Prostate gland (tissue), 2 donors: ENCODE results near the gene PAK1.

Experiments
- CTCF ChIP-seq, 4 experiments: fragments of 200-600 bp in 2 of 4; fragments of 450-650 bp in 2 of 4; sonication (generic) in 2 of 4; IDR thresholded peaks; 1 replicate in 3 of 4; 2 replicates in 1 of 4; pipeline ENCODE4 v1.5.1; 2016 to 2019; ENCODE audit warnings: antibody characterized with exemption in 4 of 4, mild to moderate bottlenecking in 2 of 4, moderate library complexity in 2 of 4
- POLR2AphosphoS5 ChIP-seq: sonication (generic); formaldehyde crosslinking; IDR thresholded peaks from one replicate; pipeline ENCODE4 v1.6.1; 2017; ENCODE audit warnings: antibody characterized with exemption

DNA sequence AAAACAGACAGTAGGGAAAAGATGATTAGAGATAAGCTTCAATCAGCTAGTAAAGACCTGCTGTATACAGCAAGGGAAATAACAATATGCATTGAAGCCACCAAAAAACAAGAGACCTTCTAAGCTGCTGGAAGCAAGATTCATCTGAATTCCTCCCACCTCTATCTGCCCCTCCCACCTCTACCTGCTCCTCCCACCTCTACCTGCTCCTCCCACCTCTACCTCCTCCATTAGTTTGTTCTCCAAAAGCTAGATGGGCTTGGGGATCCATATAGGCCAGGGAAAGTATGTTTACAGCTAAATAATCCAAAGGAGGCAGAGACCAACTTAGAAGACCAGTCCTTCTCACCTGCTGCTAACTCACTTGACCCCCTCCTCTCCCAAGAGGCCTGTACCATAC, 33.2 kb downstream of the PAK1 start:
- no peak for TF ChIP-seq POLR2AphosphoS5
- no peak for TF ChIP-seq CTCF (IDR thresholded peaks at IDR 0.05)
